8988T (cell line): ENCODE results near the gene MINDY4.

Experiments used
- DNase-seq: peaks from one replicate; pipeline ENCODE4 v3.0.0; 2011

The MINDY4 gene

GRCh38 chr7:30906014-30906413 is 134.8 kb downstream of the MINDY4 start:
- no peak for DNase-seq

GRCh38 chr7:30906515-30907240 is 135.5 kb downstream of the MINDY4 start:
- DNase-seq: no peak

GRCh38 chr7:30907527-30908267 is 136.5 kb downstream of the MINDY4 start:
- DNase-seq: no peak

- peak; percentile 43 for DNase-seq
Observed at GRCh38 chr7:30908681-30909080, 137.5 kb downstream of the MINDY4 start.

- DNase-seq: no peak
Observed at GRCh38 chr7:30909431-30909830, 138.2 kb downstream of the MINDY4 start.

GRCh38 chr7:30910411-30911073 is 139.3 kb downstream of the MINDY4 start:
- no peak for DNase-seq

- DNase-seq: no peak
Observed at GRCh38 chr7:30911133-30911532, 139.9 kb downstream of the MINDY4 start.

- no peak for DNase-seq
Observed at GRCh38 chr7:30911561-30911969, 140.3 kb downstream of the MINDY4 start, which contains the start of gene AQP1. Gene AQP1, plus strand, starts transcription at chr7:30911853. Its CDS starts 57 bp downstream, at chr7:30911910.

- no peak for DNase-seq
Observed at GRCh38 chr7:30912021-30912730, 141.0 kb downstream of the MINDY4 start.

- no peak for DNase-seq
Observed at GRCh38 chr7:30912731-30912985, 141.4 kb downstream of the MINDY4 start.

GRCh38 chr7:30912986-30913811 is 142.0 kb downstream of the MINDY4 start:
- no peak for DNase-seq

GRCh38 chr7:30913821-30914515 is 142.8 kb downstream of the MINDY4 start:
- DNase-seq: no peak

GRCh38 chr7:30914596-30914995 is 143.4 kb downstream of the MINDY4 start:
- DNase-seq: peak; percentile 65

- DNase-seq: no peak
Observed at GRCh38 chr7:30915005-30915601, 143.9 kb downstream of the MINDY4 start.

GRCh38 chr7:30915751-30916150 is 144.5 kb downstream of the MINDY4 start:
- DNase-seq: no peak

GRCh38 chr7:30916255-30916654 is 145.0 kb downstream of the MINDY4 start:
- DNase-seq: no peak

GRCh38 chr7:30916767-30917166 is 145.6 kb downstream of the MINDY4 start:
- no peak for DNase-seq

- DNase-seq: no peak
Observed at GRCh38 chr7:30917216-30917893, 146.1 kb downstream of the MINDY4 start.

GRCh38 chr7:30918676-30919075 is 147.5 kb downstream of the MINDY4 start:
- no peak for DNase-seq

GRCh38 chr7:30920021-30920583 is 148.9 kb downstream of the MINDY4 start:
- DNase-seq: peak; percentile 1
